GM12878 (cell line): ENCODE measurements around the gene GABBR2. TPM values are rescaled to one million over a fixed set of nuclear protein-coding genes. Genes with fewer than 3 reads are reported as not detected.

Source experiments
- CUX1 ChIP-seq: IDR thresholded peaks from 2 replicates; pipeline ENCODE4 v1.6.1; 2012; ENCODE audit warnings: improper control_type of control experiment, low read depth, low read length; ENCODE audit not compliant: insufficient replicate concordance
- ELK1 ChIP-seq: IDR thresholded peaks from 2 replicates; pipeline ENCODE4 v1.6.1; 2012; ENCODE audit warnings: low read depth, low read length, improper control_type of control experiment
- ESRRA ChIP-seq: IDR thresholded peaks from 2 replicates; pipeline ENCODE4 v1.6.1; 2012; ENCODE audit warnings: mild to moderate bottlenecking, low read length, improper control_type of control experiment
- HSF1 ChIP-seq: fragments of 150-350 bp; IDR thresholded peaks from 2 replicates; pipeline ENCODE4 v1.6.1; 2014; ENCODE audit warnings: mild to moderate bottlenecking, low read depth, low read length
- LARP7 ChIP-seq: fragments of 450-650 bp; IDR thresholded peaks from 2 replicates; pipeline ENCODE4 v1.6.1; 2017; ENCODE audit warnings: mild to moderate bottlenecking
- SP1 ChIP-seq: IDR thresholded peaks from one replicate; pipeline ENCODE4 v1.6.1; 2011; ENCODE audit warnings: low read depth, low read length
- TCF3 ChIP-seq: IDR thresholded peaks from 2 replicates; pipeline ENCODE4 v1.6.1; 2012; ENCODE audit warnings: low read depth, mild to moderate bottlenecking, low read length, borderline replicate concordance; ENCODE audit not compliant: insufficient read depth
- polyA plus RNA-seq, 11 experiments: library from polyadenylated mRNA; depleted of rRNA in 4 of 11; unstranded in 6 of 11; stranded (reverse) in 5 of 11; fragments of >200 nt; fragmentation: Nextera tagmentation in 4 of 11; fragmentation: Illumina TruSeq in 1 of 11; extraction: Ambion mirVana in 4 of 11; extraction: Trizol in 1 of 11; gene quantifications; 1 replicate in 1 of 11; 2 replicates in 10 of 11; pipeline versions ENCODE4 v1.2.1 to v1.2.3, GENCODE V29; 2011 to 2016; ENCODE audit warnings: inconsistent platforms in 2 of 11, missing spikeins in 2 of 11, low read depth in 1 of 11
- total RNA-seq, 4 experiments: library from RNA; depleted of rRNA in 3 of 4; stranded (reverse); fragments of >200 nt in 3 of 4; fragmentation: Illumina TruSeq in 1 of 4; extraction: Trizol in 1 of 4; gene quantifications; 2 replicates each; pipeline versions ENCODE4 v1.2.1 to v1.2.3, GENCODE V29; 2013 to 2021
- TF ChIP-seq, protein P1 (sequence below): fragments of 450-650 bp; IDR thresholded peaks from 2 replicates; pipeline ENCODE4 v1.6.1; 2017; ENCODE audit warnings: mild to moderate bottlenecking, moderate library complexity

Gene GABBR2
- total and polyA plus RNA-seq, 10 of the 15 experiments (the other 5 are each of a cell fraction or from before 2014, with no cell fraction given), result 0.02 to 2.2 (median 0.06) TPM; not detected in 2

DNA sequence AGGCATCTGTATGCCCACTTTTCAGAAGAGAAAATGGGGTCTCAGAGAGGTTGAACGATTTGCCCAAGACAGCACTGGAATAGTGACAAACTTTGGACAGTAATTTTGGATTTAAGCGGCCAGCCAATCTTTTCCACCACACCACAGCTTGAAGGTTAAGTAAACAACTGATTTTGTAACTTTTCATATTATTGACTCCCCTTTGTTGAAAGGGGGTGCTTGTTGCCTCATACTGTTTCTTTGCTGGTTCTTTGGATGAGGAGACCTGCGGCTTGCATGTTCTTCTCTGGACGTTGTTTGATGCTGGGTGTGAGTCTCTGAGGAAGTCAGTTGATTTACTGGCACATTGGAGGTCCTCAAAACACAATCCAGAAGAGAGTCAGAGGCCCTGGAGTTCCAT is 11.7 kb upstream of the GABBR2 start (continued):
- TF ChIP-seq ELK1 (no peak), HSF1 (no peak), ESRRA (no peak), CUX1 (no peak), SP1 (no peak), TCF3 (no peak), LARP7 (no peak)
- TF ChIP-seq, protein P1, sequence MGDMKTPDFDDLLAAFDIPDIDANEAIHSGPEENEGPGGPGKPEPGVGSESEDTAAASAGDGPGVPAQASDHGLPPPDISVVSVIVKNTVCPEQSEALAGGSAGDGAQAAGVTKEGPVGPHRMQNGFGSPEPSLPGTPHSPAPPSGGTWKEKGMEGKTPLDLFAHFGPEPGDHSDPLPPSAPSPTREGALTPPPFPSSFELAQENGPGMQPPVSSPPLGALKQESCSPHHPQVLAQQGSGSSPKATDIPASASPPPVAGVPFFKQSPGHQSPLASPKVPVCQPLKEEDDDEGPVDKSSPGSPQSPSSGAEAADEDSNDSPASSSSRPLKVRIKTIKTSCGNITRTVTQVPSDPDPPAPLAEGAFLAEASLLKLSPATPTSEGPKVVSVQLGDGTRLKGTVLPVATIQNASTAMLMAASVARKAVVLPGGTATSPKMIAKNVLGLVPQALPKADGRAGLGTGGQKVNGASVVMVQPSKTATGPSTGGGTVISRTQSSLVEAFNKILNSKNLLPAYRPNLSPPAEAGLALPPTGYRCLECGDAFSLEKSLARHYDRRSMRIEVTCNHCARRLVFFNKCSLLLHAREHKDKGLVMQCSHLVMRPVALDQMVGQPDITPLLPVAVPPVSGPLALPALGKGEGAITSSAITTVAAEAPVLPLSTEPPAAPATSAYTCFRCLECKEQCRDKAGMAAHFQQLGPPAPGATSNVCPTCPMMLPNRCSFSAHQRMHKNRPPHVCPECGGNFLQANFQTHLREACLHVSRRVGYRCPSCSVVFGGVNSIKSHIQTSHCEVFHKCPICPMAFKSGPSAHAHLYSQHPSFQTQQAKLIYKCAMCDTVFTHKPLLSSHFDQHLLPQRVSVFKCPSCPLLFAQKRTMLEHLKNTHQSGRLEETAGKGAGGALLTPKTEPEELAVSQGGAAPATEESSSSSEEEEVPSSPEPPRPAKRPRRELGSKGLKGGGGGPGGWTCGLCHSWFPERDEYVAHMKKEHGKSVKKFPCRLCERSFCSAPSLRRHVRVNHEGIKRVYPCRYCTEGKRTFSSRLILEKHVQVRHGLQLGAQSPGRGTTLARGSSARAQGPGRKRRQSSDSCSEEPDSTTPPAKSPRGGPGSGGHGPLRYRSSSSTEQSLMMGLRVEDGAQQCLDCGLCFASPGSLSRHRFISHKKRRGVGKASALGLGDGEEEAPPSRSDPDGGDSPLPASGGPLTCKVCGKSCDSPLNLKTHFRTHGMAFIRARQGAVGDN, result no peak
- TF ChIP-seq, all 136 proteins: peak for 0
